GM18505 (cell line): ENCODE results near the gene TEX22.

ENCODE experiments used
- ATAC-seq: cut with Tn5 transposase; IDR thresholded peaks from one replicate; pipeline ENCODE4 v1.9.1; 2021; ENCODE audit not compliant: unreplicated experiment
- POLR2A ChIP-seq: IDR thresholded peaks from 4 replicates; pipeline ENCODE4 v1.6.1; 2011; ENCODE audit warnings: borderline replicate concordance; ENCODE audit not compliant: insufficient read depth, insufficient read length; ENCODE audit errors: extremely low read depth

Gene TEX22

DNA sequence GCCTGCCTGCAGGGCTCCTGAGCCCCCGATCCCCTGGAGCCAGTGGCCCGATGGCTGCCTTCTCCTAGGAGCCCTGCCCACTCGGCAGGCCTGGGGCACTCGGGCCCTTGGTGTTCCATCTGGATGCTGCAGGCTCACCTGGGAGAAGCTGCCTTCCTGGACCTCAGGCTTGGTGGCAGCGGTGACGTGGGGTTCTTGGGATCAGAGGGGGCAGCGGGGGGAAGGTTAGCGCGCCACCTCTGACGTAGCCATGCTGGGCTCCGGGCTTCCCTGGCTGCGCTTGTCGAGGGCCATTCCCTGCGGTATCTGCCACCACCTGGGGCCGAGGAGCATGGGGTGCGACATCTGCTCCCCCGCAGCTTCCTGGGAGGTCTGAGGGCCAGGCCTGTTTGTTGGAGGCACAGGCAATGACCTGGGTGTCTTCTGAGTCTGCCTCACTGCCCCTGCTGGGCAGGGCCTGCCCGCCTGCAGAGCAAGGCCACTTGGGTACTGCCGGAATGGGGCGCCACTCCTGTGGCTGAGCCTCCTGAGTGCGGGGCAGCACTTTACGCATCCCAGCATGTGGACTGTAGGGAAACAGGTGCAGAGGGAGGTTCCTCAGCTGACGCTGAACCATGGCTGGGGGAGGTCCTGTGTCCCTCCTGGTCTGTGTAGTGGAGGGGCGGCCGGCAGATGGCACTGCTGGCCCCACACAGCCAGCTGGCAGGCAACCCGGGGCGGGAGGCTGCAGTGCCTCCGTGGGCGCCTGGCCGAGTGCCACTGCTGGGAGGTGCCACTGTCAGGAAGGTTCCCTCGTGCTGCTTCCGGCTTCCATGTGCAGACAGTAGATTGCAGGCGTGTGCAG, 41.6 kb downstream of the TEX22 start:
- no peak for TF ChIP-seq POLR2A
- no peak for ATAC-seq

DNA sequence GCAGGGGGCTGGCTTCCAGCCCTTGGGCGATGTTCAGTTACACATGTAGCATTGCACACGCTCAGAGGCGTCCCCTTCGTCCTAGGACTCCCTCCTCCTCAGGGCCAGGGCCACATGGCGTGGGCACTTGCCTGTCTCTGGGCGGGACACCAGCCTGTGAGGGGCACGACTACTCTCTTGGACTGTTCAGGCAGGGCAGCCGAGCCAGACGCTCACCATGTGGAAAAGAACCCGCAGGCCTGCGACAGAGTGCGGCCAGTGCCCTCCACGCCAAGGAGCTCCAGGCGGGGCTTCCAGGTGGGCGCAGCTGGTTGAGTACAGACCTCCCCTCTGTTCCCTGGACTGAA, 42.2 kb downstream of the TEX22 start:
- ATAC-seq = no peak
- no peak for TF ChIP-seq POLR2A

DNA sequence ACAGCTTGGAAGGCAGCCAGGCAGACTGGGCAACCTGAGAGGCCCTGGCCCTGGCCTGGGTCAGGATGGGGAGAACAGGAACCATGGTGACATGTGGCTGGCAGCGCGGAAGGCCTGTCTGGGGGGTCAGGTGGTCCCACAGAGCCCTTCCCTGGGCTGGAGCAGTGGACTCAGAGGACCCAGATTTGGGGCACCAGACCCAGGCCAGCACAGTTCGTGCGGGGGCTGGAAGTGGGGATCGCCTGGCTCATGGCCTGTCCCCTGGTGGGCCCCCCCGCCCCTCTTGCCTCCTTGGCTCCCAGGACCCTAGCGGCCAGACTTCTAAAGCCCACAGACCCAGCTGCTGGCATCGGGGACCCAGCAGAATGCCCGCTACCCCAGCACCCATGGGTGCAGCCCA, 42.7 kb downstream of the TEX22 start:
- no peak for ATAC-seq
- no peak for TF ChIP-seq POLR2A

DNA sequence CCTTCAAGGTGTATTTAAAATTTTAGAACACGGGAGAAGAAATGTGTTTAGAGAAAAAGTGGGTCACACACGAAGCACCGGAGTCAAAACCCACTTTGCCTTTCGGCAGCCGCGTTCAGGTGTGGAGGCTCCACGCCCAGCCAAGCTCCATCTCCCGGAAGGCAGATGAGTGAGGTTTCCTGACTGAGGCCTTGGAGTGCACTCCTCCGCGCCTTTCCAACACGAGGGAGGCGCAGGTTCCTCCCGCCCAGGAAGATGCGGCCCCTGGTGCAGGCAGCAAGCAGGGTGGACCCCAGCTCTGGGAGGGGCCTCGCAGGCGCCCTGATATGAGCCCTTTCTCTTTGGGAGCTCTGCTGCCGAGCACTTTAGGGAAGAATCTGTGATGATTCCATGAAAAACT, 43.8 kb downstream of the TEX22 start:
- TF ChIP-seq POLR2A = no peak
- no peak for ATAC-seq

DNA sequence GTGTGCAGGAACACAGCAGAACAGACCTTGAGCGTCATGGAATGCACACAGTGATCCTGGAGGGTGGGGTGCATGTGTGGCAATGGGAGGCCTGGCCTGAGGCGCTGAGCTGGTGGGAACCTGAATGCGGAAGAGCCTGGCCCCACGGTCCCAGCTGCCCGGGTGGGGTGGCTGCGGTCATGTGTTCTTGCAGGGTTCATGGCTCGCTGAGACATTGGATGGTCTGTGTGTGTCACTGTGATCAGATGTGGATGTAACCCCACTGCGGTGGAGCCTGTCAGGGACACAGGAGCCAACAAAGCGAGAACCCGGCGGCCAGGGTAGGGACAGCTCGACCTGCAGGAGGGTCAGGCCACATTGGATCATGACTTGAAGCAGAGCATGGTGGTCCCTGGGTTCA, 44.5 kb downstream of the TEX22 start:
- no peak for ATAC-seq
- no peak for TF ChIP-seq POLR2A

DNA sequence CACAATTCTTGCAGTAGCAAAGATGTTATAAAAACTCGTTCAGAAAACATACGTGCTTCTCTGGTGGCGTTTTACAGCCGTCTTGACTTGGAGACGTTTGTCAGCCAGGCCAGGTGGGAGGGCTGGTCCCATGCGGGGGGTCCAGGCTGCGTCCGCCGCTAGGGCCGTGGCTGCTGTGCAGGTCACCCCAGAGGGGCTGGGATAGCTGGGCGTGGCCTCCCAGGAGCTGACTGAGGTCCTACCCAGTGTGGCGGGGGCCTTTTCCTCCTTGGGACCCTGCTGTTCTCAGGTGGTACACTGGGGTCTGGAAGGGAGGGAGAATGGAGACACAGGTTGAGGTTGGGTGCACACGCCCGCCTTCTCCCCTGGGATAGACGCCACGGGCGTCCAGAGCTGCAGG, 46.5 kb downstream of the TEX22 start:
- no peak for ATAC-seq
- TF ChIP-seq POLR2A = no peak

DNA sequence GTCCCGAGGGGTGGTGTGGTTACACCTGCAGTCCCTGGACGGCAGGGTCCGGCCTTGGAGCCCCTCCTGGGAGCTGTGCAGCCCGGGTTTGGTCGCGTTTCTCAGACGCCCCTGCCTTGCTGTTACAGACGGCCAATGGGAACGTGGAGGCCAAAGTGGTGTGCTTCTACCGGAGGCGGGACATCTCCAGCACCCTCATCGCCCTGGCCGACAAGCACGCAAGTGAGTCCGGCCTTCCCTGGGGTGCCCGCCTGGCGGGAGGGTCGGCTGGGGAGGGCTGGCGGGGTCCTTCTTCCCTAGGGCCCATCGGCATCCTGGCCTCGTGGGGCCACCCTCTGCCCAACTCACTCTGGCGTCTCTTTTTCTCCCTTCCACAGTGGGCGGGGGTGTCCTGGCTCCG, 47.0 kb downstream of the TEX22 start:
- TF ChIP-seq POLR2A = no peak
- no peak for ATAC-seq

DNA sequence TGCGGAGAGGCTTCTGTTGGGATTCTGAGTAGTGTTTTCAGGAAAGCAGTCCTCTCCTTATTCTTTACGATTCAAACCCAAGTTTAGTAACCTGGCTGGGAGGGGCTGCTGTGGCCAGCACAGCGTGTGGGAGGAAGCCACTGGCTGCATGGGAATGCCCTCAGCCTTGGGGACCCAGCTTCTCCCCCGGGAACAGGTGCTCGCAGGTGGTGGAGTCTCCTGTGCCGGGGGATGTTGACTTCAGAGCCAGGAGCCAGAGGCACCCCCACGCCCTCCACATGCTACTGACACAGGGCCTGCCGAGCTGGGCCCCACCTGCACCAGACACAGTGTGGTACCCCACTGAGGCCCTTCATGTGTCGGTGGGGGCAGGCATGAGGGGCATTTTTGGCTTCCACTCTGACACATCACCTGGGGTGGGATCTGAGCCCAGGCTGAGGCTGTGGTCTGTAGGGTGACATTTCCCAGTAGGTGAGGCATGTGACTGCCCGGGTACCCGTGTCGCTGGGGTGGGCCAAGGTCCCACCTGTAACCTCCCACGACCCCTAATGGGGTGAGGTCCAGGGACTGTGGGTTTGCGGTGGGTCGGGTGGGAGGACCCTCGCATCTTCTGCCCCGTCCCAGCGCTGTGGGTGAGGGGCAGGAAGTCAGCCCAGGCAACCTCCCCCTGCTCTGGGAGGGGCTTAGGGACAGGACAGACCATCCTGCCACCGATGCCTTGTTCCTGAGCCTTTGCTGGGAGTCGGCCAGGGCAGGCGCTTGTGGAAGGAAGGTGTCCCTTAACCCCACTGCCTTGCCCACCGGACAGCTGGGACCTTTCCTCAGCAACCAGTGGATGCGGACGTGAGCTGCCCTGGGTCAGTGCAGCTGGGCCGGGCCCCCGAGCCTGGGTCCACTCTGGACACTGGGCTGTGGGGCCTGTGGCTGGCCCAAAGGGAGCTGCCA, 47.8 kb downstream of the TEX22 start:
- no peak for TF ChIP-seq POLR2A
- ATAC-seq = no peak

DNA sequence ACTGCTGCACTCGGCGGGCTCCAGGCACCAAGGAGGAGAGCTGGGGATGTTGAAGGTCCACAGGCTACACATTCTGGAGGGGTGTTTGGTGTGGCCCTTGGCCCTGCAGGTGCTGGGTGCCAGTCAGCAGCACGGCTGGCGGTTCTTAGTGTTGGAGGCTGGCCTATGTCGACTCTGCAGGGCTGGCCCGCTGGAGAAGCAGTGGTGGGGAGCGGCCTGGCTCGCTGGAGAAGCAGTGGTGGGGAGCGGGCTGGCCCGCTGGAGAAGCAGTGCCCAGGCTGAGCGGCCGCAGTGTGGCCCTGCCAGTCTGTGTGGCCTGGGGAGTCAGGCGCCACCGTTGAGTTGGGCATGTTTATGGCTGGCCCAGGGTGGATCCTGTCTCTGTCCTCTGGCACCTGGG, 48.6 kb downstream of the TEX22 start:
- TF ChIP-seq POLR2A = no peak
- no peak for ATAC-seq

DNA sequence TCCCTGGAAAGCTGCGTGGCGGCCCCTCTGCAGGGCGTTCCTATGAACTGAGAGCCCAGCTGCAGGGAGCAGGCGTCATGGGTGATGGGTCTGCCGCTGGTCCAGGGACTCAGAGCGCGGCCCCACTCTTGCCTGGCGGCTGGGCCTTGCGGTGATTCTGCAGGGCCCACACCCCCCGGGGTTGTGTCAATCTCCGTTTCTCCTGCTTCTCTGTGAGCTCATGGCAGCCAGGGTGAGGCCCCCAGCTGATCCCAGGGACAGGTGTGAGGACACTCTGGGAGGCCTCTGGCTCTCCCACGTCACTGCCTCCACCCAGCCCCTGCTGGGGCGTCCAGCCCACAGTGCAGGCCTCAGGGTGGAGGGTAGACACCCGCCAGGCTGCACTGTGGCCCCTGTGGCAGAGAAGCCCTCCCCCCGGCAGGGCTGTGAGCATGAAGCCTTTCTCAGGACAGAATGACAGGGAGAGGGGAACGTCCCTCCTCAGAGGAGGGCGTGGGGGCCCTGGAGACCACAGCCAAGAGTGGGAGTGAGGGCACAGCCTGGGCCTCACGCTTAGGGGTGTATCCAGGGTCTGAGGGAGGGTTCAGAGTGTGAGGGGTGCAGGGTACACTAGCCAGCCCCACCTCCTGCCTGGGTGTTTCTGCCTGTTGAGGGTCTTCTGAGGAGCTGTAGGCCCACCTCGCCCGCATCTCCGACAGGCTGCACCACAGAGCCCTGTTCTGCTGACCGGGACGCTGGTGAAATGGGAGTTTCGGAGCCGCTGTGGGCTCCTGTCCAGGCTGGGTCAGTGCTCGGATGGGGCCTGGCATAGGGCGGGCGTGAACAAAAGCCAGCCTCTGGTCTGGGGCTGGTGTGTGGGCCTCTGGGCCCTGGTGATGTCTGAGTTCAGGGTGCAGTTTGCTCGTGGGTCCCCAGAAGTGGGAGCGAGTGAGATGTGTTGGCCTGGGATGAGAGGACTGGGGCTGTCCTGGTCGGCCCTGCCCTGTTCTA, 49.6 kb downstream of the TEX22 start:
- ATAC-seq = no peak
- TF ChIP-seq POLR2A = no peak

DNA sequence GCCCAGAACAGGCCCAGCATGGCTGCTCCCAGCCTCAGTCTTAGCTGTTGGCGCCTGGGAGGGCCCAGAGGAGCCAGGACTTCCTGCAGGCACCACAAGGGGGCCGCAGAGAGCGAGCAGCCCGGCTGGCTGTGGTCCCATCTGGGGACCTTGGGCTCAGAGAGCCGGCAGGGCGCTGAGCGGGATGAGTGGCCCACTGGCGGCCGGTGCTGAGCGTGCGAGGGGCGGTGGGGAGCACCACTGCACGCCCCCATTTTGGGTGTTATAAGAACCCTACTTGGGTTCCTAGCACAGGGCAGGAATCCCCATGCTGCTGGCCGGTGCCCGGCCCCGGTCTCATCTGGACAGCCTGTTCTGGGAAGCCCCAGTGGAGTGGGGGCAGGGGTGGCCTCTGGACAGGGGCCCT, 50.4 kb downstream of the TEX22 start:
- no peak for ATAC-seq
- no peak for TF ChIP-seq POLR2A

DNA sequence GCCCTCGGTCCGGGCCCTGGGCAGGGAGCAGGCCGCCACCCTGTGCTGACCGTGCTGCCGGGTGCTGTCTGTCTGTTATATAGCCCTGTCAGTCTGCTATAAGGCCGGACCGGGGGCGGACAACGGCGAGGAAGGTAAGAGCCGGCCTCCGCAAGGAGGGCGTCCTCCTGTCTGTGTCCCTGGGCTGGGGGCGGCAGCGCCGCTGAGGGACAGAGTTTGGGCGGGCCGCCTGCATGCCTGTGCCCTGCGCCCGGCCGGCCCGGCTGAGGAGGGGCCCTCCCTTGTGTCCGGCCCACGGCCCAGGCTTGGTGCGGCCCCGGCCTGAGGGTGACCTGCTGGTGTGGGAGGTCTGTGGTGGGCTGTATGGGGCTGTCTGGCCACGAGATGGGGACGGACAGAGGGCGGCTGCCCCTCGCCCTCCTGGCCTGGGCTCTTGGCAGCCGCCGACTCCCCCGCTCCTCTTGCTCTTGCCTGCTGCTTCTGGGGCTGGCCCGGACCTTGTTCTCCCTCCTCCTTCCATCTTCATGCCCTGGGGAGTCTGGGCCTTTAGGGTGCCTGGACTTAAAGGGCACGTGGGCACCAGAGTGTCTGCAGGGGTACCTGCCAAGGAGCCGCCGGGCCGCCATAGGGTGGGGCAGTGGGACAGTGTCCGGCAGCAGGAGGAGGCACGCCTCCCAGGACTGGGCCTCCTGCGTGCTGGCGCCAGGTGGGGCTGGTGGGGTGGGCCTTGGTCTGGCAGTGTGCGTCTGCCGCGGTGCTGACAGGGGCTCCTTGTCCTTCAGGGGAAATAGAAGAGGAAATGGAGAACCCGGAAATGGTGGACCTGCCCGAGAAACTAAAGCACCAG, 51.2 kb downstream of the TEX22 start:
- no peak for ATAC-seq
- no peak for TF ChIP-seq POLR2A
